ENCODE measurements around the gene COX6A1. TPM values are rescaled to one million over a fixed set of nuclear protein-coding genes. Genes with fewer than 3 reads are reported as not detected.
A peak's percentile ranks its signal among the peaks of the same experiment; 100 is the strongest.

The COX6A1 gene
- total RNA-seq, 1 donor from 2014 or later = 296 TPM

DNA sequence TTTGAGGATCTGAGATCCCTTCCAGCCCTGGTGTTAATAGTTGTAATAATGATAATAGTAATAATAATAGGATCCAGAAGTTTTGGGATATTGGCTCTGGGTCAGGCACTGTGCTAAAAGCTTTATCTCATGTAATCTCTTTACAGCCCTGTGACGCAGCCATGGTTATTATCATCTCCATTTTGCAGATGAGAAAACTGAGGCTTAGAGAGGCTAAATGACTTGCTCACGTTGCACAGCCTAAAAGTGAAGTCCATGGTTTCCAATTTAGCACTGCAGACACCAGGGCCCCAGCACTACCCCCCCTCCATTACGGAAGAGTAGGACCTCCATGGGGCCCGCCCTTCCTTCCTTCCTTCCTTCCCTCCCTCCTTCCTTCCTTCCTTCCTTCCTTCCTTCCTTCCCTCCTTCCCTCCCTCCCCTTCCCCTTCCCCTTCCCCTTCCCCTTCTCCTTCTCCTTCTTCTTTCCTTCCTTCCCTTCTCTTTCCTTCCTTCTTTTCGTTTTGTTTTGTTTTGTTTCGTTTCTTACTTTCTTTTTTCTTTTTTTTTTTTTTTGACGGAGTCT lies 14.9 kb upstream of the COX6A1 start:
- H3F3A ChIP-seq (ENCODE audit: low read depth) = peaks cover 12% of the 10 kb centered on the region
- Mint-ChIP-seq H3K36me3 (peaks cover 2% of the 10 kb centered on the region), H3K27me3 (ENCODE audit: insufficient read depth, low read depth) (peaks cover 9% of the 10 kb centered on the region), H3K4me3 (no peak overlapping the region), H3K4me1 (peaks cover 30% of the 10 kb centered on the region), H3K27ac (no peak overlapping the region), H3K9me3 (no peaks in the 10 kb centered on the region)
- H3K36me3 ChIP-seq = no peaks in the 10 kb centered on the region
- no peak for DNase-seq (ENCODE audit: low spot score)
- no peak overlapping the region for H3K9ac ChIP-seq
- no peak for TF ChIP-seq EZH2 (IDR thresholded peaks at IDR 0.05)
- TF ChIP-seq EZH2phosphoT487 (IDR thresholded peaks at IDR 0.05) = no peak
- TF ChIP-seq, protein P1, sequence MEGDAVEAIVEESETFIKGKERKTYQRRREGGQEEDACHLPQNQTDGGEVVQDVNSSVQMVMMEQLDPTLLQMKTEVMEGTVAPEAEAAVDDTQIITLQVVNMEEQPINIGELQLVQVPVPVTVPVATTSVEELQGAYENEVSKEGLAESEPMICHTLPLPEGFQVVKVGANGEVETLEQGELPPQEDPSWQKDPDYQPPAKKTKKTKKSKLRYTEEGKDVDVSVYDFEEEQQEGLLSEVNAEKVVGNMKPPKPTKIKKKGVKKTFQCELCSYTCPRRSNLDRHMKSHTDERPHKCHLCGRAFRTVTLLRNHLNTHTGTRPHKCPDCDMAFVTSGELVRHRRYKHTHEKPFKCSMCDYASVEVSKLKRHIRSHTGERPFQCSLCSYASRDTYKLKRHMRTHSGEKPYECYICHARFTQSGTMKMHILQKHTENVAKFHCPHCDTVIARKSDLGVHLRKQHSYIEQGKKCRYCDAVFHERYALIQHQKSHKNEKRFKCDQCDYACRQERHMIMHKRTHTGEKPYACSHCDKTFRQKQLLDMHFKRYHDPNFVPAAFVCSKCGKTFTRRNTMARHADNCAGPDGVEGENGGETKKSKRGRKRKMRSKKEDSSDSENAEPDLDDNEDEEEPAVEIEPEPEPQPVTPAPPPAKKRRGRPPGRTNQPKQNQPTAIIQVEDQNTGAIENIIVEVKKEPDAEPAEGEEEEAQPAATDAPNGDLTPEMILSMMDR (IDR thresholded peaks at IDR 0.05) = no peak
- H3K27me3 ChIP-seq = no peaks in the 10 kb centered on the region
- H3K9me3 ChIP-seq (ENCODE audit: low read depth) = no peaks in the 10 kb centered on the region
- no peak overlapping the region for H2AFZ ChIP-seq (replicated peaks)
- H3K4me1 ChIP-seq = peaks cover 8% of the 10 kb centered on the region
- no peak overlapping the region for H3K4me2 ChIP-seq
- H4K20me1 ChIP-seq (ENCODE audit: low read depth) = no peaks in the 10 kb centered on the region
- no peak overlapping the region for H3K27ac ChIP-seq
- H3K79me2 ChIP-seq (ENCODE audit: low read depth) = no peaks in the 10 kb centered on the region
- H3K4me3 ChIP-seq = no peak overlapping the region

DNA sequence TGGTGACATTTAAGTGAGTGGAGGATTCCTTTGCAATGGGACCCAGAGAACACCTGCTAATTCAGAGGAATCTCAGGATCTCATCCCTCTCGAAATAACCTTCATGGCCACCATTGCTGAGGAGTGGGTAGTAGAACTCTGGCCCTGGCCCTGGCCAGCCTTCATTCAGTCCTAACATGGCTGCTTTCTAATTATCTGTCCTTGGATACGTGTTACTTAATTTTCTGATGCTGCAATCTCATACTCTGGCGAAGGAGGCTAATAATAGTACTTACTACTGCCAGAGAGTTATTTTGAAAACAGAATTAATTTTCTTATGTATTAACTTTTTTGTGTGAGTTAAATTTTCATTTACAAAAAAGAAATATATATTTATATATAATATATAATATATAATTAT lies 12.1 kb upstream of the COX6A1 start:
- no peaks in the 10 kb centered on the region for H3K9me3 ChIP-seq (ENCODE audit: low read depth)
- H3F3A ChIP-seq (ENCODE audit: low read depth) = peaks cover 17% of the 10 kb centered on the region
- no peaks in the 10 kb centered on the region for H4K20me1 ChIP-seq (ENCODE audit: low read depth)
- peaks cover 15% of the 10 kb centered on the region for H3K27me3 Mint-ChIP-seq (ENCODE audit: insufficient read depth, low read depth)
- H2AFZ ChIP-seq (replicated peaks) = no peak overlapping the region
- no peak overlapping the region for H3K4me3 ChIP-seq
- H3K27me3 ChIP-seq = no peaks in the 10 kb centered on the region
- no peak overlapping the region for H3K27ac Mint-ChIP-seq
- H3K4me3 Mint-ChIP-seq = no peak overlapping the region
- TF ChIP-seq, protein P1 (IDR thresholded peaks at IDR 0.05) = no peak
- H3K36me3 Mint-ChIP-seq = no peaks in the 10 kb centered on the region
- peaks cover 8% of the 10 kb centered on the region for H3K4me1 ChIP-seq
- H3K9me3 Mint-ChIP-seq = no peaks in the 10 kb centered on the region
- no peak overlapping the region for H3K4me2 ChIP-seq
- H3K4me1 Mint-ChIP-seq = peaks cover 38% of the 10 kb centered on the region
- no peak overlapping the region for H3K27ac ChIP-seq
- no peaks in the 10 kb centered on the region for H3K79me2 ChIP-seq (ENCODE audit: low read depth)
- DNase-seq (ENCODE audit: low spot score) = no peak
- no peaks in the 10 kb centered on the region for H3K36me3 ChIP-seq
- no peak overlapping the region for H3K9ac ChIP-seq

DNA sequence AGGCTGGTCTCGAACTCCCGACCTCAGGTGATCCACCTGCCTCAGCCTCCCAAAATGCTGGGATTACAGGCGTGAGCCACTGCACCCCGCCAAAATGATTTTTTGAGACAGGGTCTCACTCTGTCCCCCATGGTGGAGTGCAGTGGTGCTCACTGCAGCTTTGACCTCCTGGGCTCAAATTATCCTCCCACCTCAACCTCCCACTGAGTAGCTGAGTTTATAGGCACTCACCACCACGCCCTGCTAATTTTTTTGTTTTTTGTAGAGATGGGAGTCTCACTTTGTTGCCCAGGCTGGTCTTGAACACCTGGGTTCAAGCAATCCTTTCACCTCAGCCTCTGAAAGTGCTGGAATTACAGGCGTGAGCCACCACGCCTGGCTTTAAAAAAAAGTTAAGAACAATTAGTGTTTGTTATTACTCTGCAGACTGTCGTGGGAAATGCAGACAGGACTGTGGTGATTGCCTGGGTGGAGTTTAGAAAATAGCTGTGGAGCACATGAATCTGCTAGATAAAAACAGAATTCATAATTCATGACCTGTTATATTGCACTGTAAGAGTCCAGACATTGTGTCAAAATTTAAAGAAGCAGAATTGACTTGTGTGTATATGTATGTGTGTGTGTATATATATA lies 9.2 kb upstream of the COX6A1 start:
- TF ChIP-seq, protein P1 (IDR thresholded peaks at IDR 0.05) = no peak
- no peak for TF ChIP-seq EZH2phosphoT487 (IDR thresholded peaks at IDR 0.05)
- no peak for TF ChIP-seq EZH2 (IDR thresholded peaks at IDR 0.05)
- no peaks in the 10 kb centered on the region for H3K9me3 Mint-ChIP-seq
- H3K36me3 Mint-ChIP-seq = no peaks in the 10 kb centered on the region
- Histone ChIP-seq H3K27me3 (no peaks in the 10 kb centered on the region), H3K27ac (no peak overlapping the region), H3F3A (ENCODE audit: low read depth) (peaks cover 9% of the 10 kb centered on the region), H3K4me2 (no peak overlapping the region), H3K9ac (no peak overlapping the region), H3K4me1 (no peaks in the 10 kb centered on the region), H3K36me3 (no peaks in the 10 kb centered on the region), H3K9me3 (ENCODE audit: low read depth) (no peaks in the 10 kb centered on the region), H3K4me3 (no peak overlapping the region), H4K20me1 (ENCODE audit: low read depth) (no peaks in the 10 kb centered on the region), H2AFZ (replicated peaks) (no peak overlapping the region), H3K79me2 (ENCODE audit: low read depth) (no peaks in the 10 kb centered on the region)
- H3K27me3 Mint-ChIP-seq (ENCODE audit: insufficient read depth, low read depth) = peaks cover 15% of the 10 kb centered on the region
- H3K27ac Mint-ChIP-seq = peak overlapping the region; percentile 81
- H3K4me3 Mint-ChIP-seq = no peak overlapping the region
- no peak for DNase-seq (ENCODE audit: low spot score)
- H3K4me1 Mint-ChIP-seq = peaks cover 30% of the 10 kb centered on the region

All from neural progenitor cell (in vitro differentiated cells).